ENCODE results near the gene RCBTB2.

Gene RCBTB2

GRCh38 chr13:48563626-48564025 lies 30.7 kb upstream of the RCBTB2 start:
- DNase-seq (ENCODE audit: low read depth in 2 of 2): no peak

GRCh38 chr13:48562296-48563066 lies 29.6 kb upstream of the RCBTB2 start:
- peak; percentile 13 to 42 for DNase-seq (ENCODE audit: low read depth in 2 of 2)

GRCh38 chr13:48561466-48562235 lies 28.8 kb upstream of the RCBTB2 start:
- DNase-seq (ENCODE audit: low read depth in 2 of 2): no peak

GRCh38 chr13:48560657-48561337 lies 27.9 kb upstream of the RCBTB2 start:
- no peak for DNase-seq (ENCODE audit: low read depth in 2 of 2)

- DNase-seq (ENCODE audit: low read depth in 2 of 2): no peak
Measured at GRCh38 chr13:48559638-48560320, 26.9 kb upstream of the RCBTB2 start.

- no peak for DNase-seq (ENCODE audit: low read depth in 2 of 2)
Measured at GRCh38 chr13:48556817-48557216, 23.9 kb upstream of the RCBTB2 start.

GRCh38 chr13:48555441-48555840 lies 22.6 kb upstream of the RCBTB2 start:
- no peak for DNase-seq (ENCODE audit: low read depth in 2 of 2)

GRCh38 chr13:48551329-48551728 lies 18.4 kb upstream of the RCBTB2 start:
- no peak for DNase-seq (ENCODE audit: low read depth in 2 of 2)

GRCh38 chr13:48549658-48550057 lies 16.8 kb upstream of the RCBTB2 start:
- no peak for DNase-seq (ENCODE audit: low read depth in 2 of 2)

- DNase-seq (ENCODE audit: low read depth in 2 of 2): no peak
Measured at GRCh38 chr13:48547663-48548092, 14.8 kb upstream of the RCBTB2 start.

- DNase-seq (ENCODE audit: low read depth in 2 of 2): no peak
Measured at GRCh38 chr13:48545608-48546007, 12.7 kb upstream of the RCBTB2 start.

GRCh38 chr13:48542581-48543341 lies 9.9 kb upstream of the RCBTB2 start:
- DNase-seq (ENCODE audit: low read depth in 2 of 2): no peak

GRCh38 chr13:48542138-48542537 lies 9.3 kb upstream of the RCBTB2 start:
- no peak for DNase-seq (ENCODE audit: low read depth in 2 of 2)

GRCh38 chr13:48539550-48539949 lies 6.7 kb upstream of the RCBTB2 start:
- no peak for DNase-seq (ENCODE audit: low read depth in 2 of 2)

GRCh38 chr13:48536621-48537250 lies 3.9 kb upstream of the RCBTB2 start:
- no peak for DNase-seq (ENCODE audit: low read depth in 2 of 2)

GRCh38 chr13:48535766-48536165 lies 2.9 kb upstream of the RCBTB2 start:
- no peak for DNase-seq (ENCODE audit: low read depth in 2 of 2)

- DNase-seq (ENCODE audit: low read depth in 2 of 2): no peak
Measured at GRCh38 chr13:48534911-48535501, 2.1 kb upstream of the RCBTB2 start.

GRCh38 chr13:48533961-48534600 lies 1.2 kb upstream of the RCBTB2 start:
- DNase-seq (ENCODE audit: low read depth in 2 of 2): no peak

GRCh38 chr13:48532256-48532505 lies 699 bp downstream of the RCBTB2 start:
- no peak for DNase-seq (ENCODE audit: low read depth in 2 of 2)

Measured in activated CD4-positive, alpha-beta T cell treated with anti-CD3 and anti-CD28 coated beads for 24 hours (primary cell).